ENCODE results near the gene WTAP. TPM values are rescaled to one million over a fixed set of nuclear protein-coding genes. Genes with fewer than 3 reads are reported as not detected.
"Not testable (repeated sequence)": the region's sequence is repeated elsewhere in the genome, so short reads cannot be mapped to it uniquely, and the experiment has no call there.

WTAP gene
- total RNA-seq, 1 donor from 2014 or later = 108 TPM

- no peak for TF ChIP-seq CTCF (IDR thresholded peaks at IDR 0.05; ENCODE audit: partially characterized antibody, unreplicated experiment)
- Mint-ChIP-seq H3K36me3 (ENCODE audit: unreplicated experiment) (no peaks in the 10 kb centered on the region), H3K4me3 (ENCODE audit: unreplicated experiment) (peak within 1 kb of the TSS; percentile 90), H3K4me1 (ENCODE audit: low read depth, unreplicated experiment) (peaks cover 32% of the 10 kb centered on the region), H3K27me3 (ENCODE audit: unreplicated experiment) (peaks cover 12% of the 10 kb centered on the region), H3K9me3 (ENCODE audit: unreplicated experiment) (peaks cover 16% of the 10 kb centered on the region), H3K27ac (ENCODE audit: unreplicated experiment) (peak within 1 kb of the TSS; percentile 80)
- DNase-seq = peak; percentile 99
Observed at GRCh38 chr6:159789377-159790148, 62.3 kb downstream of the WTAP start, which contains the start of gene TCP1. TCP1 (minus strand) TSS chr6:159789602; CDS start chr6:159789468, 134 bp downstream.

- Mint-ChIP-seq H3K27me3 (ENCODE audit: unreplicated experiment) (peaks cover 11% of the 10 kb centered on the region), H3K36me3 (ENCODE audit: unreplicated experiment) (no peaks in the 10 kb centered on the region), H3K27ac (ENCODE audit: unreplicated experiment) (peak within 1 kb of the TSS; percentile 80), H3K9me3 (ENCODE audit: unreplicated experiment) (peaks cover 18% of the 10 kb centered on the region), H3K4me1 (ENCODE audit: low read depth, unreplicated experiment) (peaks cover 34% of the 10 kb centered on the region), H3K4me3 (ENCODE audit: unreplicated experiment) (peak within 1 kb of the TSS; percentile 90)
- DNase-seq = peak; percentile 89
- no peak for TF ChIP-seq CTCF (IDR thresholded peaks at IDR 0.05; ENCODE audit: partially characterized antibody, unreplicated experiment)
Observed at GRCh38 chr6:159790149-159790955, 63.0 kb downstream of the WTAP start, which contains the start of gene MRPL18. MRPL18 (plus strand) TSS chr6:159790467; CDS start chr6:159790588, 121 bp downstream.

- Mint-ChIP-seq H3K9me3 (ENCODE audit: unreplicated experiment) (peaks cover 18% of the 10 kb centered on the region), H3K27me3 (ENCODE audit: unreplicated experiment) (peaks cover 11% of the 10 kb centered on the region), H3K4me1 (ENCODE audit: low read depth, unreplicated experiment) (peaks cover 37% of the 10 kb centered on the region), H3K4me3 (ENCODE audit: unreplicated experiment) (peak overlapping the region; percentile 90), H3K27ac (ENCODE audit: unreplicated experiment) (peak overlapping the region; percentile 80), H3K36me3 (ENCODE audit: unreplicated experiment) (no peaks in the 10 kb centered on the region)
- DNase-seq = no peak
- no peak for TF ChIP-seq CTCF (IDR thresholded peaks at IDR 0.05; ENCODE audit: partially characterized antibody, unreplicated experiment)
Observed at GRCh38 chr6:159790956-159791598, 63.8 kb downstream of the WTAP start.

- Mint-ChIP-seq H3K4me1 (ENCODE audit: low read depth, unreplicated experiment) (peaks cover 30% of the 10 kb centered on the region), H3K9me3 (ENCODE audit: unreplicated experiment) (peaks cover 14% of the 10 kb centered on the region), H3K4me3 (ENCODE audit: unreplicated experiment) (peak overlapping the region; percentile 63), H3K27ac (ENCODE audit: unreplicated experiment) (peak overlapping the region; percentile 97)
- not testable (repeated sequence) for H3K36me3 Mint-ChIP-seq (ENCODE audit: unreplicated experiment); DNase-seq; H3K27me3 Mint-ChIP-seq (ENCODE audit: unreplicated experiment)
Observed at GRCh38 chr6:159794976-159795375, 67.7 kb downstream of the WTAP start.

- peaks cover 15% of the 10 kb centered on the region for H3K4me1 Mint-ChIP-seq (ENCODE audit: low read depth, unreplicated experiment)
- H3K27ac Mint-ChIP-seq (ENCODE audit: unreplicated experiment) = no peak overlapping the region
- no peaks in the 10 kb centered on the region for H3K36me3 Mint-ChIP-seq (ENCODE audit: unreplicated experiment)
Observed at GRCh38 chr6:159797554-159797953, 70.2 kb downstream of the WTAP start.

More at GRCh38 chr6:159797554-159797953, 70.2 kb downstream of the WTAP start:
- no peak for DNase-seq
- TF ChIP-seq CTCF (IDR thresholded peaks at IDR 0.05; ENCODE audit: partially characterized antibody, unreplicated experiment) = no peak
- no peak overlapping the region for H3K4me3 Mint-ChIP-seq (ENCODE audit: unreplicated experiment)
- peaks cover 2% of the 10 kb centered on the region for H3K27me3 Mint-ChIP-seq (ENCODE audit: unreplicated experiment)
- peaks cover 4% of the 10 kb centered on the region for H3K9me3 Mint-ChIP-seq (ENCODE audit: unreplicated experiment)
